NCI-H1105 treated with DMSO at 0.1 percent for 48 hours (cell line): ENCODE results near the gene CDK11A.
"Not testable (repeated sequence)": the region's sequence is repeated elsewhere in the genome, so short reads cannot be mapped to it uniquely, and the experiment has no call there.

Experiments
- DNase-seq: peaks from one replicate; lab custom pipeline; 2025; lab: John Stamatoyannopoulos, UW

The CDK11A gene

DNA sequence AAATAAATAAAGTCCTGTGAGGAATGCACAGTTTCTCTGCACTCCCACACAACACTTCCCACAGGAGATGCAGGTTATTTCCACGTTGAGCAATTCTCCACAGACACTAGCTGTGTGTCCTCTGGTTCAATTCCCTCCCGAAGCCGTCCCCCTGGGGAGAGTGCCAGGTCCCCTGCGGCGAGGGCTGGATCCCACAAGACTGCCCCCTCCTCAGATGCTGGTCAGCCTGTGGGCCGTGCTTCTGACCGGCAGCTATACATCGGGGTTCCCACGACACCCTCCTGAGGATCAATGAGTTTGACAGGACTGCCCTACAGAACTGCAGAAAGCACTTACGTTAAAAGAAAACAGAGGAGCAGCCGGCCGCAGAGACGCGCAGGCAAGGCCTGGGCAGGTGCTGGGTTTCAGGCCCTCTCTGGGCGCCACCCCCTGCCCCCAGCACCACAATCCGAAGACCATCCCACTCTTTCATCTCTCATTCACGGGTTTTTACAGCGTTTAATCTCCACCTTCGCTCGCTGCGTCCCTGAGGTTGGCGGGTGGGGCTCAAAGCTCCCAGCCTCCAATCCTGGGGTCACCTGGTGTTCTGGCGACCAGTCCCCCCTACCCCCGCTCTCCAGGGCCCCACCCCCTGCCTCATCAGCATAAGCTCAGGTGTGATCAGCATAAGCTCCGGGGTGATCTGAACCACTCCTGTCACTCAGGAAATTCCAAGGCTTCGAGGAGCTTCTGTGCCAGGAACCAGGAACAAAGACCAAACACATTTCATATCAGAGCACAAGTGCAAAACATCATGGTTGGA lies 40.9 kb downstream of the CDK11A start:
- no peak for DNase-seq

DNA sequence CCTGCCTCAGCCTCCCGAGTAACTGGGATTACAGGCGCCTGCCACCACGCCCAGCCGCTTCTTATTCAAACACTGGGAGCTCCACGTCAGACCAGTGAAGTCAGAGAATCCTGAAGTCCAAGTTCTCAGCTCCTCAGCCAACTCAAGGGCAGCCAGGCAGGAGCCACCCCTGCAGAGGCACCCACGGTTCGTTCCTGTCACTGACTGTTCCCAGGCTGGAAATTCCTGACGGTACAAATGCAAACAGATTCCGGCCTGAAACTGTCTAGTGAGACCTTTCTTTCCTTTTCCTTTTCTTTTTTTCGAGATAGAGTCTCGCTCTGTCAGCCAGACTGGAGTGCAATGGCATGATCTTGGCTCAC lies 43.3 kb downstream of the CDK11A start:
- no peak for DNase-seq

DNA sequence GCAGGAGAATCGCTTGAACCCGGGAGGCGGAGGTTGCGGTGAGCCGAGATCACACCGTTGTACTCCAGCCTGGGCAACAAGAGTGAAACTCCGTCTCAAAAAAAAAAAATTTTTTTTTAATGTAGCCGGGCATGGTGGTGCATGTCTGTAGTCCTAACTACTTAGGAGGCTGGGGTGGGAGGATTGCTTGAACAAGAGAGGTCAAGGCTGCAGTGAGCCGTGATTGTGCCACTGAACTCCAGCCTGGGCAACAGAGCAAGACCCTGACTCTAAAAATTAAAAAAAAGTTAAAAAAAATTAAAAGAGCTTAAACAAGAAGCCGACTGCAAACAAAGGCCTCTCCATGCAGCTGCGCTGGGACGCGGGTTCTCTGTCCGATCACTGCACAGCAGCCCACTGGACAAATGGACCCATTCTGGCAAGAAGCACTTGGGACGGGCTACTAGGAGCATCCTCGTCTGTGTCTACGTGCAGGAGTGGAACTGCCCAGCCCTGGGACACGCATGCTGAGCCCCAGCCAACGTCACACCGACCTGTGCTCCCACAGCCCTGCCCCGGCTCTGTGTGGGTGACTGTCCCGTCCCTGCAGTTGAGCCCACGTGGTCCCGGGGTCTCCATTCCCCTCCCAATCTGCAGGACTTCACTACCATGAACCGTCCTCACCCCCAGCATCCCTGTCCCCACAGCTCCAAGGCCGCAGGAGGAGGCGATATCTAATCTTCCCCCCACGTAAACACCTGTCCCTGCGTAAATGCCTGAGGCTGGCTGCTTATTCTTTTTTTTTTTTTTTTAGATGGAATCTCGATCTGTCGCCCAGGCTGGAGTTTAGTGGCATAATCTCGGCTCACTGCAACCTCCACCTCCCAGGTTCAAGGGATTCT lies 43.9 kb downstream of the CDK11A start:
- no peak for DNase-seq

DNA sequence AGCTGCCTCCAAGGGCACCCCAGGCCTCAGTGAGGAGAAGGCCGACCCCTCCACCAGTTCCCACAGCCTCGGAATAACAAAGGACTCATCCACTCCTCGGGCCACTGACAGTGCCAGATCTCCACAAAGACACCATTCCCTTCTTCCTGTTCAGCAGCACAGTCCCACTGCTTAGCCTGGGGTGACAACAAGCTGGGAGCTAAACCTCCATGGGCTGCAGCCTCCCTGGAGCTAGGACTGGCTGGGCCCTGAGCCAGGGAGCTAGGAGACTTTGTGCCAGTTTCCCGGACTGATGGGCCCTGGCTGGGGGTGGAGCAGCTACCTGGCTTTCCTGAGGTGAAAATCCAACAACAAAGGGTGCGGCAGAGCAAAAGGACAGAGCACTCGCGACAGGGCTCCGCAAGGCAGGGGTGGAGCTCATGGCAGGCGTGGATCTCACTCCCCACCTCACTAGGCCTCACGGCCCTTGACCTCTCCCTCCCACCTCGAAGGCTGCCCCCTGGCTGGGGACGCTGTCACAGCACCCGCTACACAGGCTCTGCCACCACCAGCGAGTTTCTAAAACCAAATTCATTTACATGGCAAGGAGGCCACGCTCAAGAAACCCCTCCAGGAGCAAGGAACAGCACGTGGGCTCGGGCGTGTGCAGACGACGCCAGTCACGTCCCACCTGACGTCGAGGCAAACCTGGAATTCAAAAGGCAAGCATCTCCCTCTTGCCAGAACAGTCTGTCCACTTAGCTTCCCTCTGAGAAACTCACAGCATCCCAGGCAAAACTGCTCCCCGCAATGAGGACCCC lies 45.4 kb downstream of the CDK11A start:
- no peak for DNase-seq

DNA sequence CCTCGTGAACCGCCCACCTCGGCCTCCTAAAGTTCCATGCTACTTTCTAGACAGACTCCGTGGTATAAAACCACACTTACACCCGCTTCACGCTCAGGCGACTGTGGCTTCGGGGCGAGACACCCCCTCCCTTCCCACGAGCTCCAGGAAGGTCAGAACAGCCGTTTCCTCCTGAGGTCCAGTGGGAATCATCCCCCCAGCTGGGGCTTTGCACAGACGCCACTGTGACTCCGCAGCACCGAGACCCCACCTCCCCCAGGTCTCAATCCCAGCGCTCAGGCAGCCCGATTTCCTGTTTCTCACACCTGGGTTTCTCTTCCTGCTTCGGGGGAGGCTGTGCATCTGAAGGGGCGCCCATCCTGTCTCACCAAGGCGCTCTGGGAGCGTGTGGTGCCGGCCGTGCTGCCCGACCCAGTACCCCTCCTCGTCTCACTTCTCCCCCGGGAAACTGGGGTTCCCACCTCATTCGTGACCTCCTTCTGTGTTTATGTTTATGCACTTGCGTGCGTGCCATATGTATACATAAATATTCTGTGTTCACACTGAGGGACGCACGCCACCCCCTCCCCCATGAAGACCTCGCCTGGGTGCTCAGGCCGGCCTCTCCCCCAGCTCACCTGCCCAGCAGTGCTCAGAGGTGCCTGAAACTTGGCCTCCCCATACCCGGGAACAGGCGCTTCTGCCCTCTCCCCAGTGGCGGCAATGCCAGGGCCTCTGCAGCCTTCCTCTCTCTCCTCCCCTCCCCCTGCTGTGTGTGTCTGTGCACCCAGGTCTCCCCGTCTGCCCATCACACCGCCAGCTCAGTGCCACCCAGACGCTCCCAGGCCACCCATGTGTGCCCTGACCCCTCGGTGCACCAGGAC lies 46.2 kb downstream of the CDK11A start:
- DNase-seq: no peak

DNA sequence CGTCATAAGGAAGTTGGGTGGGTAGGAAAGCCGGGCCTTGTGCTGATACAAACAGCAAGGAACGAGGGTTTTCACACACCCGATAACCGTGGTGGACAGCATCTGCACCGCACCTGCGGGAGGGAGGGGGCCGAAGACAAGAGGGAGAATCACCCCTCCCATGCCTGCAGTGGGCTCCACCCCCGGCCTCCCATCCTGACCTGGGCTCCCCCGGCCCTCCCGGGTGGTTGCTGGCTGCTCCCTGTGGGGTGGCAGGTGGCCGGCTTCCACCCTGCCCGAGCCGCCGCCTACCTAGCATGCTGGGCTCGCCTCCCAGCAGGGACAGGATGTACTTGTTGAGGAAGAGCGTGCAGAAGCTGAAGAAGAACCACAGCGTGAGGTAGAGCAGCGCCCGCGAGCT lies 48.1 kb downstream of the CDK11A start:
- not testable (repeated sequence) for DNase-seq

DNA sequence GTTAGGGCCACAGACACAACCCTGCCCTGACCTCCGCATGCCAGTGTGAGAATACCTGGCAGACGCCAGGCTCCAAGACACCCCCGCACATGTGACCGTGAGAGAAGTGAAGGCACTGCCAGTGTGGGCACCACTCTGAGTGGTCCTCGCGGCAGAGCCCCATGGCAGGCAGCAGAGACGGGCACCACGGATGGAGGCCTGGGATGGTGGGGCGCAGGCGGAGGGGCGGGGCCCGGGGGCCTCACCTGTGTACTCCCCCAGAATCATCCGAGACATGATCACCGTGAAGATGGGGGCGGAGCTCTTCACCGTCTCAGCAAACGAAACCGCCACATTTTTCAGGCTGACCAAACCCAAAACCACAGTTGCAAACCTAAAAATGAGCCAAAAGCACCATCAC lies 48.9 kb downstream of the CDK11A start:
- not testable (repeated sequence) for DNase-seq

DNA sequence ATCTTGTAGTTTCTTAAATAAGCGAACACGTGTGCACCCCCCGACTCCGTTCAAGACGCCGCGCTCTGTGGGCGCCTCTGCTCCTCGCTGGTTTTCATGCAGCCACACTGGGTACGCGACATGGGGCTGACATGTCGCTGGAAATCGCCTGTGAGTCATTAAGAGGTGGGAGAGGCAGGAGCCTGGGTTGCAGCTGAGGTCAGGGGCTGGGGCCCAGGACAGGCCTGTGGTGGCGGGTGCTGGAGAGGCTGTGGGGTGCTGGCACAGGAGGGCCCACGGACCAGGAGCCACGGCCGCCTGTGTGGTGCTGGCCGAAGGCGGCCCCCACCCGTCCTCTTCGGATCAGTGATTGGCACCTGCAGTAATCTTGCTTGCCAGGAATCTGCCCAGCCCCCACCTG lies 49.4 kb downstream of the CDK11A start:
- not testable (repeated sequence) for DNase-seq

DNA sequence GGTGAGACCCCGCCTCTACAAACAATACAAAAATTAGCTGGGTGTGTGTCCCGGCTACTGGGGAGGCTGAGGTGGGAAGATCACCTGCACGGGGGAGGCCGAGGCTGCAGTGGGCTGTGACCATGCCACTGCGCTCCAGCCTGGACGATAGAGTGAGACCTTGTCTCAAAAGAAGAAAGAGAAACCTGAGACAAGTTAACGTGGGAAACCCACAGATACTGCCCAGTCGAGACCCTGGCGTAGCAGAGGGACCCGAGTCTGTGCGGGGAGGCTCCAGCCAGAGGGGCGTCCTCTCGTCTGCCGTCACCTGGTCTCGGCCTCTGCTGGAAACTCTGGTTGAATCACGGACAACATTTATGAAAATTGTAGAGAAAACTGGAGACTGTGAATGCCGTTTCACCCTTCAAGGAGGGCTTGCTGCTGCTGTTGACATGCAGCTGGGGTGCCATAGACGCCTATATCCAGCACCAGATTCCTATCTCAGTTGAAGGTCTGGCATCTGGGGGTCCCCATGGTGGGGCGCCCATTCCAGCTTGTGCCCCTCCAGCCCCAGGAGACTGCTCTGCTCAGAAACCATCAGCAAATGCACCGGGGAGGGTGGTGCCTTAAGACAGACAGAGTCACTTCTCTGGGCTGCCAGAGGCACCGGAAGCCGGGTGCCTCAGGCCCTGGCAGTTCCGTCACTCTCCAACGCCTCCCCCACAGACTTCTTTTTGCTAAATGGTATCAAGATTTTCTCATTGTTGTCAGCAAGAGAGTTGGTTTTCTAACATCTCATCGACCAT lies 51.8 kb downstream of the CDK11A start:
- DNase-seq: no peak

DNA sequence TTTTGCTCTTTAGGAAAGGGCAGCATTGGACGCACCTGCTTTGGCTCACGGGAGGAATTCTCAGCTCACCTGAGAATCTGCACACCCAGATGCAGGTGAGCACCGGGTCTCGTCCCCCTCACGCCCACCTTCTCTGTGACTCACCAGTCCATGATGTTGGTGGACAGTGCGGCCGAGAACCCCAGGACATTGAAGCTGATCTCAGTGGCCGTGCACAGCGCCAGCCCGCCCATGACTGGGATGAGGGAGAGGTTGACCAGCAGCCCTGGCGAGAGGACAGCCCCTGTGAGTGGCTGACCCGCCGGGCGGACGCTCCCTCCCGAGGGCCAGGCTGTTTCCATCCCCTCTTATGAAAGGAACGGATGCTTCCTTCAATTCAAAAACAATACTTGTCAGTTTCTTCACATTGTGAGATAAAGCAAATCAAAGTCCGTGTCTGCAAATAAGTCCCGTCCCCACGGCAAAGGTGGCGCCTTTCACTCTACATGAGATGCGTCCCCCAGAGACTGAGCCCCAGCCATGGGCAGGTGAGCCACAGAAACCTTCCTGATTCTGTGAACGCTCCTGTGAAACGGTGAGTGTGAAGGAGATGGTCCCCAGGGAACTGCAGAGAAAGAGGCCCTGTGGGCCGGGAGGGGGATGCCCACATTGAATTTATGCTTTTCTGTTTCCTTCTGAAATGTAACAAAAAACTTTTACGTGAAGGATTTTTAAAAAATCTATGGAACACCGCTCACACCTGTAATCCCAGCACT lies 52.6 kb downstream of the CDK11A start:
- no peak for DNase-seq

DNA sequence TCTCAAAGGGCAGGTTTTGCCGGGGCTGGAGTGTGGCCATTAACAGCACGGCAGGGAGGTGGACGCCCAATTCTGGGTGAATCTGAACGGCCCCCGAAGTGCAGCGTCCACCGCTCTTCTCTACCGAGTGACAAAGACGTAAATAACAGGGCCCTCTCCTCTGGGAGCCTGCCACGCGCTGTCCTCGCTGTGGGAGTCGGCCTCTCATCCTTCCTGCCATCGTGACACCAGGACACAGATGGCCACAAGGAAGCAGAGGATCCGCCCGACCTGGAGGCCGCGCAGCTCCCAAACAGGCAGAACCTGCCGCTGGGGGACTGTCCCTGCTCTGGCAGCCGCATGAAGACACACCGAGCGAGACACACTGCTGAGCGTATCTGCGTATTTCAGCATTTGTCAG lies 53.3 kb downstream of the CDK11A start:
- DNase-seq: no peak

DNA sequence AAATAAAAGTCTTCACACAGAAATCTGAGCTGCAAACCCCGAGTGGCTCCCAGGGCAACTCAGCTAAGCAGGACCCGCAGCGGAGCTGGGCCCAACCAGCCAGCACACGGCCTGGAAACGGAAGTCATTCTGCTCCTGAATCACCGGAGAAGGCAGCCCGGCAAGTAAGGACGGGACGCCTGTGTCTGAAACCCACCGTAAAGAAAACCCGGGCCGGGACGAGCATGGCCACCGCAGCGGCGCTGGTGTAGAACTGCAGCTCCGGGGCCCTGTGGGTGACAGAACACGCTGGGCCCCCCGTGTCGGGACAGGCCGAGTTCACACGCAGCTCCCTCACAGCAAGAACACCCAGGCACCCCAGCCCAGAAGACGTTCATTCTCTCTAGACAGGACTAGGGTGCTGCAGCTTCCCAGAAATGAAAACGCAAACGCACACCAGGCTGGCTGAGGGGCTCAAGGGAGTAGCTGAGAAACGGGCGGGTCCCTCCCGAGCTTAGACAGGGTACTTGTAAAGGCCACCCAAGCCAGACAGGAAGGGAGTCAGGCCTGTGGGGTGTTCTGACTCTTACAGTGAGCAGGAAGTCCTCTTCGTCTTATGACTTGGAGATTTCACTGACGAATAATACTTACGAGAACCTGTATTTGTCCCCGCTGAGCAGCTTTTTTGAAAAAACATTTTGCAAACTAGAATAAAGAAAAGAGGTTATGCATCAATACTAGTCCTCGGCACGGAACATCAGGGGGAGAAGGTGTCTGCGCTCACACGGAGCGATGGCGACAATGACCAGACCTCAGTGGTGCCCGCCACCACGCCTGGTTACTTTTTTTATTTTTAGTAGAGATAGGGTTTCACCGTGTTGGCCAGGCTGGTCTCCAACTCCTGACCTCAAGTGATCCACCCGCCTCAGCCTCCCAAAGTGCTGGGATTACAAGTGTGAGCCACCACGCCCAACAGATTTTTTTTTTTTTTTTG lies 54.4 kb downstream of the CDK11A start:
- no peak for DNase-seq

DNA sequence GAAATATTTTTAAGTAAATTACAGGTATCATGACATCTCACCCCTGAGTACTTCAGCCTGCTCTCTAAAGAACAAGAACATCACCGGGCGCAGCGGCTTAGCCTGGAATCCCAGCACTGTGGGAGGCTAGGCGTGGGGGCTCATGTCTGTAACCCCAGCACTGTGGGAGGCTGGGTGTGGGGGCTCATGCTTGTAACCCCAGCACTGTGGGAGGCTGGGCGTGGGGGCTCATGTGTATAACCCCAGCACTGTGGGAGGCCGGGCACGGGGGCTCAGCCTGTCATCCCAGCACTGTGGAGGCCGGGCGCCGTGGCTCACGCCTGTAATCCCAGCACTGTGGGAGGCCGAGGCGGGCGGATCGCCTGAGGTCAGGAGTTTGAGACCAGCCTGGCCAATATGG lies 57.6 kb downstream of the CDK11A start:
- no peak for DNase-seq

DNA sequence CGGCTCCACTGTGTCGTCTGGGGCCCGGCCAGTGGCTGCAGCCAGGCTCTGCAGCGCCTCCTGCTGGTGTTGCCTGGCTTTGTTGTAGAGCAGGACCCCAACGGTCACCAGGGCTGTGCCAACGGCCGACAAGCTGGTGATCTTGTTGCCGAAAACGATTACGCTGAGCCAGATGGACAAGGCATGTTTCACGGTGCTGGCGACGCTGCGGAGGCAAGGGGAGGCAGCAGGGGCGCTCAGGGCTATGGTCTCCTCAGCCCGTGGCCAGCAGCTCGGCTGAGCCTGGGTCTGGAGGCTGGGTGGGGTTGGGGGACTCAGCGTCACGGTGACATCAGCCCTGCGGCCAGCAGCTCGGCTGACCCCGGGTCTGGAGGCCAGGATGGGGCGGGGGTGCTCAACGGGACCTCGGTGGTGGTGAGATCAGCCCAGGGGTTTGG lies 58.3 kb downstream of the CDK11A start:
- DNase-seq: no peak

DNA sequence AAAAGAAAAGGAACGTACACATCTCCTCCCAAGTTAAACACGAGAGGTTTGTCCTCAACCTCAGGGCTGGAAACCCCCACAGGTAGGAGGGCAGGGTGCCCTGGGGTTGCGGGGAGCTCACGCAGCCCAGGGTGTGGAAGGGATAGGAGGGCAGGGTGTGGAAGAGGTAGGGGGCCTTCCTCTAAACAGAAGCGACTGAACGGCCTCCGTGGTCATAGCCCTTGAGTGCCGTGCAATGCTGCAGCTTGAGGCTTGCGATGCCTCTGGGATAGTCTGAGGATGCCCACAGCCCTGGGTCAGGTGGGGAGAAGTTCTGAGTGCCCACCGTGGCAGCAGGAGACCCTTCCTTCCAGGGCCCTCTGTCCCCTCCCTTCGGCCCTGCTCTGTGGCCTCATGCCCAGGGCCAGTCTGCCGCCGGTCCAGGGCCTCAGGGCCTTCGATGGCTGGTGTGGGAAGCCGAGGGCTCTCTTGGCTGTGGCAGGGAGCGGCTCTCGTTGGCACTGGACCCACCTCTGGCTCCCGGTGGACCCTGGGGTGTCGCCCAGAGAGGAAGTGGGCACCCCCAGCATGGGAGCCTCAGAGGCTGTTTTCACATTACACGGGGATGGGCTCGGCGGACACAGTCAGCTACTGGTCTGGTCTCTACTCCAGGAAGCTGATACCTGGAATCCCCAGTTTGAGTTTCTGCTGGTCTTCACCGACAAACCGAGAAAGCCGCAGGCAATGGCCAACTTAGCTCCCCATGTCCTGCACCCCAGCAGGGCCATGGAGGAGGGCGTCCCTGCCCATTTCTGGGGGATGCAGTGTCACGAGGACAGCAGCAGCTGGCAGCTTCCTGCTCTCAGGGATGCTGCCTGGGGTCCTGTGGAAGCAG lies 59.0 kb downstream of the CDK11A start:
- DNase-seq: no peak

DNA sequence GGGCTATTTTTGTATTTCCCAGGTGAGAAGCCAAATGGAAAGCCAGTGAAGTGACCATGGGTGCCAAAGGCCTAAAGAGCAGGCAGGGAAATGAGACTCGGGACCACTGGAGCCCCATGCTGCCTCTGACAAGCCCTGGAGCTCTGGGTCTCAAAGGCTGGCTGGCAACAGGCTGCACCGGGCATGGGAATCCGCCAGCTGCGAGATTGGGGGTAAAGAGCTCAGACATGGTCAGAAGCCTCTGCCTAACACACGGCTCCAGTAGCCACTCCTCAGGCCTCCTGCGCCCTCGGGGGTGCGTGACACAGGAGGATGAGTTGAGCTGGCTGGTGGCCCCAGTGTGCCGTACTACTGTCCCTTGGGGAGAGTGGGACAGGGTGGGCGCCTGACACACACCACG lies 59.8 kb downstream of the CDK11A start:
- not testable (repeated sequence) for DNase-seq

DNA sequence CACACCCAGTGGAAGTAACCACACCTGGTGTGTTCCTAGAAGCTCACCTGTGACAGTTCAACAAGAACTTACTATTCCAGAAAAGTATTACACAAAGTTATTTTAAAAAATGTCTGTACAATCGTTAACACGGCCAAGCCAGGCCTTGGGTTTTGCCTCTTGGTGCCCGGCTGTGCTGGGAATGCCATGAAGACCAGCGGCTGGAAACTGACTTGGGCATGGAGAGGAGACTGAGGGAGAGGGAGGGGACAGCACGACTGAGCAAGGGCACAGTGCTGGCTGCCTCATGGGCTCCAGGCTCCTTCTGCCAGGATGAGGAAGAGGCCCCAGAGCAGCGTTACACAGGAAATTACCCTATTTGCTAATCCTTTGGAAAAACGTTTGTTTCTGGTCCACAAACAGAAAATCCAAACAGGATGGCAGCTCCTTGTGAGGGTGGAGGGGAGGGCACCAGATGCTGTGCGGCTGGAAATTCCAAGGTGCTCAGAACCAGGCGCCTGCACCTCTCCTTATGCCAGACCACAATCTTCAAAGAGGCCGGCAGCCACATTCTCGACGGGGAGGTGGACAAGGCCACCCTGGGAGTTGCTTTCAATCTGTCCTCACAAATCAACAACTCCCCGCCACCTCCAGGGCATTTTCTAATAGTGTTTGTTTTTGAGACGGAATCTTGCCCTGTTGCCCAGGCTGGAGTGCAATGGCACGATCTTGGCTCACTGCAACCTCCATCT lies 61.2 kb downstream of the CDK11A start:
- not testable (repeated sequence) for DNase-seq
